SK-N-DZ (cell line): Measurements from ENCODE around the gene BOLA2. TPM values are rescaled to one million over a fixed set of nuclear protein-coding genes. Genes with fewer than 3 reads are reported as not detected.
"Not testable (repeated sequence)": the region's sequence is repeated elsewhere in the genome, so short reads cannot be mapped to it uniquely, and the experiment has no call there.

Source experiments
- DNase-seq: peaks from one replicate; pipeline ENCODE4 v3.0.0-alpha.2; 2015; ENCODE audit warnings: low spot score
- polyA plus RNA-seq, 2 experiments: library from polyadenylated mRNA; depleted of rRNA; stranded (reverse); fragments of >200 nt; gene quantifications; 2 replicates each; pipeline ENCODE4 v1.2.3, GENCODE V29; 2014
- small RNA-seq, 2 experiments: library from RNA; depleted of rRNA; stranded (forward); fragments of <200 nt; gene quantifications; one replicate each; pipeline ENCODE3, GENCODE V24; 2014

BOLA2 gene
- polyA plus RNA-seq (2014; cell fraction: cytosol; rRNA removed) = 17.4 and 19.2 TPM in 2 replicates
- polyA plus RNA-seq (2014; cell fraction: nucleus; rRNA removed) = 18.9 and 21.1 TPM in 2 replicates

DNA sequence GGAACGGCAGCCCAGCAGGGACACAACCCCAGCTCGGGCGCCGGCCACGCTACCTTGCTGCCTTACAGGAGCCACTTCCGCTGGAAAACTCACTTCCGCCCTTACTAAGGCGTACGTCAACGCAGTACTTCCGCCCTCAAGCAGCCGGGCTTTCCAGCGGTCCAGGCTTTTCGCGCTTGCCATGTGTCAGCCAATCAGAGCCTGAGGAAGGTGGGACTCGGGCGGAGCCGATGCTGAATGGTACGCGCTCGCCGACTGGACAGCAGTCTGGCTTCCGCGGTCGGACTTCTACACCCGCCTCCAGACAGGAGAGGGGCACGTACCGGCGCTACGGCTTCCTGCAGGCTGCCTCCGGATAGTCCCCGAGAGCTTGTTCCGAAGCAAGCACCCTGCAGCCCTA is at the start of gene BOLA2, which contains the start of gene SLX1B:
TSS of gene BOLA2 (minus strand) at position 83 of the 400 bp plus-strand sequence. CDS start 98 bp downstream, outside the sequence.
TSS of gene SLX1B (plus strand) at position 265 of the 400 bp plus-strand sequence.
- DNase-seq = not testable (repeated sequence)

DNA sequence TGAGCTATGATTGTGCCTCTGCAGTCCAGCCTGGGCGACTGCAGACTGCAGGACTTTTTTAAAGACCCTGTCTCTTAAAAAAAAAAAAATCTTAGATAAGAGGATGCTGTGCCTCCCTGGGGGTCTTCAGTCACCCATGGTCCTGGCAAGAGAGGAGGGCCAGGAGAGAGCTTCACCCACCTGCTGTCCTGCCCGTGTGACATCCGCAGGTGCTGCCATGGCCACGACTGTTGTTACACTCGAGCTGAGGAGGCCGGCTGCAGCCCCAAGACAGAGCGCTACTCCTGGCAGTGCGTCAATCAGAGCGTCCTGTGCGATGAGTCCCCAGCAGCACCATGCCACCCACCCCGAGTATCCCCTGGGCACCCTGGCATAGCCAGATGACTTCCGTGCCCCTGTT is 28.1 kb upstream of the BOLA2 start:
- DNase-seq = not testable (repeated sequence)

DNA sequence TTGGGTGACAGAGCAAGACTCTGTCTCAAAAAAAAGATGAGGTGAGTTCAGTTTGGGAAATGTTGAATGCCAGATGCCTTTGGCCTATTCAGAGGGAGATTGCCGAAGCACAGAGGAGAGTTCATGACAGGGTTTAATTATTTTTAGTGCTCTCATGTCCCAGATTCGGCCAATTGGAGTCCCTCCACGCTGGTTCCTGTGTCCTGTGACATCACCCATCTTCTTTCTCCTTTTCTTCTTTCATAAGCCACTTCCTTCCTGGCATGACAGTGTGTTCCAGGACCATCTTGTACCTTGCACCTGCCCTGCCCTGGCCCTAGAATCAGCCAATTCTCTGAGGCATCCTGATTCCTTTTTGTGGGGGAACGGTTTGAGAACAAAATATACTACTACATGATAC is 17.9 kb upstream of the BOLA2 start:
- not testable (repeated sequence) for DNase-seq

DNA sequence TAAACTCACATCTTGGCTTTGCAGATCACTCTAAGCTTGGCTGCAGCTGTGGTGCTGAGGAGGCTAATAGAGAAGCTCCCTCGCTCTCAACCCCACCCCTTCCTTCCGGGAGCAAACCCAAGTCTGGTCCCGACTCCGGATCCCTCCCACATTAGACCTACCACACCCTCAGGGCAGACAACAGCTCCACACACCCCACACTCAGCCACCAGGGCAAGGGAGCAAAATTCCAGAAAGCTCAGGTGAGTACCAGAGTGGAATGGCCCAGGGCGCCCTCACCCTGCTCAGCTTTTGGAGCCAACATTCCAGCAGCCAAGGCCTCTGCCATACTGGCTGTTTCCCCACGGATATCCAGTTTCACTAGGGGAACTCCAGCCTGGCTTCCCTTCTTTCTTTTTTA is 15.5 kb upstream of the BOLA2 start:
- not testable (repeated sequence) for DNase-seq

DNA sequence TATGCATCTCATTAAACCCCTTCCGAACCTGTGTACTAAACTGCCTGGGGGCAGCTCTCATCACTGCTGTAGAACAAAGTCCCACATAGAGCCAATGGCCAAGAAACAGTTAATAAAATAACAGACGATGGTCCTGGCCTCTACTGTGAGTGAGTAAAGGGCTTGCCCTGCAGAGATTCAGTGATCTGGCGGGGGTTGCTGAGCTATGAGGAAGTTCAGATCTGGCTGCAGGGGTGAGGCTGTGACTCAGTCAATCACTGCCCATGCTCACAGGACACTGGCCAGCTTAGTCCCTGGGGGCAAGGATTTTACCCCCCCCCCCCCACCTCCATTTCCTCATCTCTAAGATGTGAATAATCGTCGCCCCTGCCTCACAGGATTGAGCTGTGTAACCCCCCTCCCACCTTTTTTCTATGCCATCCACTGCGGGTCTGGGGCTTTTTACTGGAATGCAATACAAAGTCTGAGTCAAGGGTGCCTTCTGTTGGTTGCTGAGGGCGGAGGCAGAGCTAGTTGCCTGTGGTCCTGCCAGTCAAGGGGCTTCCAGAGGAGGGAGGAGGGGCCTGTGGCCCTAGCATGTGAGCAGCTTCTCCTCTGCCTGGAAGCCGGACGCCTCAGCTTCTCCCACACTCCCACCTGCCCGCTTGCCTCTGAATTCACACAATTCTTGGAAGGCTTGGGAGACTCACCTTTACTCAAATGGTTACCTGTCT is 13.7 kb upstream of the BOLA2 start:
- DNase-seq = not testable (repeated sequence)

DNA sequence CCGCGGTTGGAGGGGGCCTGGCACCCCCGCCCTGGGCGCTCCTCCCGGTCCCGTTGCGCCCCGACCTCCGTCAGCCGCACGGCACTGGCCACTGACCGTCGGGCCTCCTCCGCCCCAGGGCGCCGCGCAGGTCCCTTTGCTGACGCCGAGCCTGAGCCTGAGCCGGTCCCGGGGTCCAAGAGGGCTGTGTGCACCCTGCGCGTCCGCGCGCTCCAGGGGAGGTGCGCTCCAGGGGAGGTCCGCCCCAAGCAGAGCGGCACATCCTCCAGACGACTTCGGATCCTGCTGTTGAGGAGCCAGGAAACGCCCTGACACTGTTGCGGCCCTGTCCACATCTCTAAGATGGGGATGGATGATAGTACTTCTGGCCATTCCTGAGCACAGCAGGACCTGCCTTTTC is 12.8 kb upstream of the BOLA2 start:
- not testable (repeated sequence) for DNase-seq

DNA sequence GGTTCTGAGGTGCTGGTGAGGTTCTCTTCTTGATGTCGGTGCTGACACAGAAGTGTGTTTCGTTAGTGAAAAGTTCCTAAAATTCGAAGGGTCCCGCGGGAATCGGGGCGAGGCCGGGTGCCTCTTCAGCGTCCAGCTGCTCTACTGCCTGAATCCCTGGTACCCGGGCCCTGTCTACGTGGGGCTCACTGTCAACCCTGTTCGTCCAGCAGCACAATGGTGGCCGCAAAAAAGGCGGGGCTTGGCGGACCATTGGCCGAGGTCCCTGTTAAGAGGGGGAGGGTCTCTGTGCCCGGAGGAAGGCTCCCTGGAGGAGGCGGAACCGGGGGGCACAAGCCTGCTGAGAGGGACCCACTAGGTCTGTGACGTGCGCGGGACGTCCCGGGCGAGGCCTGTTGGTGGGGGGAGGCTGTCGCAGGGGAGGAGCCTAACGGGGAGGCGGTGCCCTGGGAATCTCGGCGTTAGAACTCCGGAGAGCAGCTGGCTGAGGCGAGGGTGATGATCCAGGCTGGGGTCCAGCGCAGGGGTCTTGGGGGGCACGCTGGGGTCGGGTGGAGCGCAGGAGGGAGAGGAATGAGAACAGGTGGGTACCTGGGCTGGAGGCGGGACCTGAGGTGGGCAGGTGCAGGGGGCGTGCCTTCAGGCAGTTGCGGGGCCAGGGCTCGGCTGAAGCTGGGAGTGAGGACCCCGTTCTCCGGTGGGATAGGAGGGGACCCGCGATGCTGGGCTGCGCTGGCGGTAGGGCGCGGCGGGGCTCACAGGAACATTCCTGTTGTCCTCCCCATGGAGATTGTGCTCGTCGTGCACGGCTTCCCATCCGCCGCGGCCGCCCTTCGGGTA is 12.1 kb upstream of the BOLA2 start:
- not testable (repeated sequence) for DNase-seq

DNA sequence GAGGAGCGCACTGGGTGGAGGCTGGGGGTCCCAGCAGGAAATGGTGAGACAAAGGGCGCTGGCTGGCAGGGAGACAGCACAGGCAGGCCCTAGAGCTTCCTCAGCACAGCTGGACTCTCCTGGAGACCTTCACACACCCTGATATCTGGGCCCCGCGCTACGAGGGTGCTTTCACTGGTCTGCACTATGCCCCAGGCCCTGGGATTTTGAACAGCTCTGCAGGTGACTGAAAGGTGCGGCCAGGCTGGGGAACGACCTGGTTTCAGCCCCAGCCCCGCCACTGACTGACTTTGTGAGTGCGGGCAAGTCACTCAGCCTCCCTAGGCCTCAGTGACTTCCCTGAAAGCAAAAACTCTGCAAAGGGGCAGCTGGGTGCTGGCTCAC is 6.5 kb upstream of the BOLA2 start:
- DNase-seq = not testable (repeated sequence)

DNA sequence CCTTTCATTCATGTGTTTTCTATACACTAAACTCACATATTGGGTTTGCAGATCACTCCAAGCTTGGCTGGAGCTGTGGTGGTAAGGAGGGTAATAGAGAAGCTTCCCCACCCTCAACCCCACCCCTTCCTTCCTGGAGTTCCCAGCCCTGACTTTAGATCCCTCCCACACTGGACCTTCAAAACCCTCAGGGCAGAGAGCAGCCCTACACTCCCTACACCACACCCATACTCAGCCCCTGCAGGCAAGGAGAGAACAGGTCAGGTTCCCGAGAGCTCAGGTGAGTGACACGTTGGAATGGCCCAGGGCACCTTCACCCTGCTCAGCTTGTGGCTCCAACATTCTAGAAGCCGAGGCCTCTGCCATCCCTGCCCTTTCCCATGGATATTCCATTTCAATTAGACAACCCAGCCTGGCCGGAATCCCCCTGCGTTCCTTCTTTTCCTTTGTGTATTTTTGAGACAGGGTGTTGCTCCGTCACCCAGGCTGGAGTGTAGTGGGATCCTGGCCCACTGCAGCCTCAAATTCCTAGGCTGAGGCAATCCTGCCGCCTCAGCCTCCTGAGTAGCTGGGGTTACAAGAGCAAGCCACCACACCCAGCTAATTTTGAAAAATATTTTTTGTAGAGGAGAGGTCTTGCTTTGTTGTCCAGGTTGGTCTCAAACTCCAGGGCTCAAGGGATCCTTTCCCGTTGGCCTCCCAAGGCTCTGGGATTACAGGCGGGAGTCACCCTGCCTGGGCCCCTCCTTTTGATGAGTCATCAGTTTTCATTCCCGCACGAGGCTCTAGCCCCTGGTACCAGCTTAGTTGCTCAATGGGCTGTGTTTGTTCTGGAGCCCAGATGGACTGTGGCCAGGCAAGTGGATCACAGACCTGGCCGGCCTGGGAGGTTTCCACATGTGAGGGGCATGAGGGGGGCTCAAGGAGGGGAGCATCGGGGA is 5.8 kb upstream of the BOLA2 start, which contains the start of gene SULT1A4:
TSS of gene SULT1A4 (plus strand) at position 208 of the 941 bp plus-strand sequence. CDS start 1,473 bp downstream, outside the sequence.
- DNase-seq = not testable (repeated sequence)

DNA sequence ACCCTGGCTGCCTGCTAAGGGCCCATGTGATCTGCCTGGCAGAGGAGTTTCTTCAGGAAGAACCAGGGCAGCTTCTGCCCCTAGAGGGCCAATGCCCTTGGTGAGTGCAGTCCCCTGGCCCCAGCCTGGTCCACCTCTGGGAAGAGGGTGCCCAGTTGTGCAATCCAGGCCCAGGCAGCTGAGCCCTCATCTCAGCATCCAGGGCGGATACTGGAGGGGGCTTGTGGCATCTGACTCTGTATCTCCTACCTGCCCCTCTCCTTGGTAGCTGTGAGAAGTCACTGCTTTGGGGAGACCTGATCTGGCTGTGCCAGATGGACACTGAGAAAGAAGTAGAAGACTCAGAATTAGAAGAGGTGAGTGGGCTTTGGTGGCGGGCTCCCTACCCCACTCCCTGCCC is 3.5 kb upstream of the BOLA2 start:
- DNase-seq = not testable (repeated sequence)

DNA sequence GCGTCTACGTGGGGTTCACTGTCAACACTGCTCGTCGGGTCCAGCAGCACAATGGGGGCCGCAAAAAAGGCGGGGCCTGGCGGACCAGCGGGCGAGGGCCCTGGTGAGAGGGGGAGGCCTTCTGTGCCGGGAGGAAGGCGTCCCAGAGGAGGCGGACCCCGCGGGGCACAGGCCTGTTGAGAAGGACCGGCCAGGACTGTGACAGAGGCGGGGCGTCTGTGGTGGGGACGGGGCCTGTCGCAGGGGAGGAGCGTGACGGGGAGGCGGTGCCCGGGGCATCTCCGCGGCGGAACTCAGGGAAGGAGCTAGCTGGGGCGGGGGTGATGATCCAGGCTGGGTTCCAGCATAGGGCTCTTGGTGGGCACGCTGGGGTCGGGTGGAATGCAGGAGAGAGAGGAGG is 677 bp upstream of the BOLA2 start:
- DNase-seq = not testable (repeated sequence)

DNA sequence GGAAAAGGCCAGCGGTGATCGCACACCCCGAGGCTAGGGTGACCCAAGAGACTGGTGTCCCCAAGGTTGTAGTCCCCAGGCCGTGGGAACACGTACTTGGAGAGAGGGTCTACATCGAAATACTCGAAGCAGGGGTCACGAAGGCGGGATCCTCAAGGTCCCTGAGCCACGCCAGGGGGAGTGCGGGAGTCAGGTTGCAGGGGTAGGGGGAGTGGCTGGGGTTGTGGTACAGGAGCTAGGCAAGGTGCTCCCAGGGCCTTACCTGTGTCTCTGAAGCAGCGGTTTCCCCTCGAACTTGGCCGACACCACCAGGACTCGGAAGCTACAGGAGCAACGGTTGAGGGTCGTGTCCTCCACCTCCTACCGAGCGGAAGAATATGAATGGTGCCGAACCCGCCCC is 397 bp downstream of the BOLA2 start:
- not testable (repeated sequence) for DNase-seq

DNA sequence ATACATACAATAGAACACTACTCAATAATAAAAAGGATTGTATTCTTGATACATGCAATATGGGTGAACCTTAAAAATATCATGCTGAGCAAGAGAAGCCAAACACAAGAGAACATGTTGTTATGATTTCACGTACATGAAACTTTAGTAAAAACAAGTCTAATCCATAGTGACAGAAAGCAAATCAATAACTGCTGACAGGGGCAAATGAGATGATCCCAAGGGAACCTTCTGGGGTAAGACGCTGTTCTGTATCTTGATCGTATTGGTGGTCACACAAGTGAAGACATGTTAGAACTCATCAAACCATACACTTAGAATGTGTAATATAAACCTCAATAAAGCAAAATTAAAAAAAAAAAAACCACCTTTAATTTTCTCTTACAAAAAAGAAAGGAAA is 28.8 kb downstream of the BOLA2 start:
- DNase-seq = not testable (repeated sequence)

DNA sequence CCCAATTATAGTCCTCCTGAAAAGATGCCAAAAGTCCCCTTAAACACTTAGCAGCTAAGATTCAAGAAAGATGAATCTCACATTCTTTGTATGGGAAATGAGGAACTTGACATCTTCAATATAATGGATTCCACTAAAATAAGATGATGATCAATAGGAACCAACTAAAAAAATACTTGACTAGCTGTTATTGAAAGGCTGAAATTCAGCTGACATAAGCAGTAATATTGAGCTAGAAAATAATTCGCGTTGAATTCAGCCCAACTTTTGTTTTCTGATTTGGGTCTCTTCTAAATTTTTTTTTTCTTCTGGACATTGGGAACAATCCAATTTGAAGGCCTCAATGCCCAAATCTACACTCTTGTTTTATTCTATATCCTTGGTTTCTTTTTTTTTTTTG is 30.6 kb downstream of the BOLA2 start:
- not testable (repeated sequence) for DNase-seq

DNA sequence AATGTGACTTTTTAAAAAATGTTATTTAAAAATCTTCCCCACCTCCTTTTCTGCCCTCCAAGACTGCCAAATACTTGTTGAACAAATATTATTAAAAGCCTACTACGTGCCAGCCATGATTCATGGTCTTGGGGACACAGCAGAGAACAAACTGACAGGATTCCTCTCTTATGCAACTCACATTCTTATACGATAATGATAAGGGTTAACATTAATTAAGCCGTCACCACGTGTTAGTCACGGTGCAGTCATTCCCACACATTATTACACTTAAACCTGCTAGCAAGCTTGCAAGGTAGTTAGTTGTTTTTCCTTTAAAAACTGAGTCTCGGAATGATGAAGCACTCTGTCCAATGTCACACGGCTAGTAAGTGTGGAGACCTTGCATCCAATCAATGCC is 48.9 kb downstream of the BOLA2 start:
- not testable (repeated sequence) for DNase-seq

Small RNA genes within 50 kb of the gene (small RNA-seq; reads per million reads assigned to genes)
- 0 reads per million in 2 experiments for gene AC133555.2
